SK-N-MC (cell line): ENCODE data around the gene TPRA1.

Experiments
- EZH2 ChIP-seq: fragments of 200-600 bp; sonication (generic); IDR thresholded peaks from one replicate; pipeline ENCODE4 v1.6.1; 2017; ENCODE audit warnings: antibody characterized with exemption
- FOXP2 ChIP-seq: optimal IDR thresholded peaks from 2 replicates; pipeline ENCODE3; 2011; ENCODE audit warnings: mild to moderate bottlenecking, moderate library complexity; ENCODE audit not compliant: insufficient read depth; ENCODE audit errors: extremely low read length, control extremely low read depth

DNA sequence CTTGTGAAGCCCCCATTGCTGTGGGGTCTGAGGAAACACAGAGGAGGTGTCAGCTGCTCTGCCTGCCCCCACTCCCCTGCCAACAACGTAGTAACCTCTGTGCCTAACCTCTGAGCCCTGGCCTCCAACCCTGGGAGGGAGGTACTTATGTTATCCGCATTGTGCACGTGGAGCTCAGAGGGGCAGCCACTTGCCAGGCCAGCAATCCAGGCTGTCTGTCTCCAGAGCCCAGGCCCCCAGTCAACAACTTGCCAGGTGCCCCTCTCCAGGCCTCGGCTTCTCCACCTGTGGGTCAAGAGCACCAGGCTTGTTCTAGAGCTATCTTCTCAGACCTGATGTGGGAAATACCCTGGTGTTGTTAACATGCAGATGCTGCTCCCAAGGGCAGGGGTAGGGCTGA is 2.7 kb downstream of the TPRA1 start:
- TF ChIP-seq EZH2: no peak
- no peak for TF ChIP-seq FOXP2
